Measurements from ENCODE around the gene TLN1. TPM values are rescaled to one million over a fixed set of nuclear protein-coding genes. Genes with fewer than 3 reads are reported as not detected.

TLN1 gene
- total RNA-seq, 2 donors from 2014 or later, result 117 to 123 TPM

DNA sequence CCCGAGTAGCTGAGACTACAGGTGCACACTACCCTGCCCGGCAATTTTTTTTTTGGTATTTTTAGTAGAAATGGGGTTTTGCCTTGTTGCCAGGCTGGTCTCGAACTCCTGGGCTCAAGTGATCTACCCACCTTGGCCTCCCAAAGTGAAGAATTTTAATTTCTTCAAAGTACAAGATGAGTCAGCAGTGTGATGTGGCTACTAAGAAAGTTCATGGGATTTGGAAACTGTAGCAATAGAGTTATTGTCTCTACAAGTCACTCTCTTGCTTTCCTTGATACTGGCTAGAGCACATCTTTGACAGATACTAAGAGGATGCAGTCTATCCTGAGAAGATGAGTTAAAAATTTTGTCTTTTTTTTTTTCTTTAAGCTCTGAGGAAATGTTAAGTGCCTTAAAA lies 2.1 kb upstream of the TLN1 start:
- Histone ChIP-seq H3K4me1 (ENCODE audit: control insufficient read depth, insufficient read depth, low read length) (peaks cover 6% of the 10 kb centered on the region), H3K4me3 (ENCODE audit: low read length) (no peak overlapping the region), H3K27ac (ENCODE audit: low read depth, low read length) (no peak overlapping the region), H3K9me3 (ENCODE audit: control insufficient read depth, low read length) (no peaks in the 10 kb centered on the region), H3K36me3 (ENCODE audit: control insufficient read depth, insufficient read depth, low read length) (peaks cover 51% of the 10 kb centered on the region), H3K9ac (ENCODE audit: extremely low read depth, low read length, poor library complexity, severe bottlenecking) (no peak overlapping the region), H3K27me3 (ENCODE audit: control insufficient read depth, insufficient read depth, low read length, poor library complexity, severe bottlenecking) (no peaks in the 10 kb centered on the region)
- Mint-ChIP-seq H3K9me3 (no peaks in the 10 kb centered on the region), H3K36me3 (ENCODE audit: low read depth) (peaks cover 36% of the 10 kb centered on the region), H3K27ac (no peak overlapping the region), H3K27me3 (ENCODE audit: insufficient read depth) (no peaks in the 10 kb centered on the region), H3K4me3 (no peak overlapping the region), H3K4me1 (peaks cover 14% of the 10 kb centered on the region)
- TF ChIP-seq, protein P1, sequence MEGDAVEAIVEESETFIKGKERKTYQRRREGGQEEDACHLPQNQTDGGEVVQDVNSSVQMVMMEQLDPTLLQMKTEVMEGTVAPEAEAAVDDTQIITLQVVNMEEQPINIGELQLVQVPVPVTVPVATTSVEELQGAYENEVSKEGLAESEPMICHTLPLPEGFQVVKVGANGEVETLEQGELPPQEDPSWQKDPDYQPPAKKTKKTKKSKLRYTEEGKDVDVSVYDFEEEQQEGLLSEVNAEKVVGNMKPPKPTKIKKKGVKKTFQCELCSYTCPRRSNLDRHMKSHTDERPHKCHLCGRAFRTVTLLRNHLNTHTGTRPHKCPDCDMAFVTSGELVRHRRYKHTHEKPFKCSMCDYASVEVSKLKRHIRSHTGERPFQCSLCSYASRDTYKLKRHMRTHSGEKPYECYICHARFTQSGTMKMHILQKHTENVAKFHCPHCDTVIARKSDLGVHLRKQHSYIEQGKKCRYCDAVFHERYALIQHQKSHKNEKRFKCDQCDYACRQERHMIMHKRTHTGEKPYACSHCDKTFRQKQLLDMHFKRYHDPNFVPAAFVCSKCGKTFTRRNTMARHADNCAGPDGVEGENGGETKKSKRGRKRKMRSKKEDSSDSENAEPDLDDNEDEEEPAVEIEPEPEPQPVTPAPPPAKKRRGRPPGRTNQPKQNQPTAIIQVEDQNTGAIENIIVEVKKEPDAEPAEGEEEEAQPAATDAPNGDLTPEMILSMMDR (conservative IDR thresholded peaks at IDR 0.05), result no peak
- 80 to 91% methylated on average over 1 to 3 of the region's 3 CpGs for WGBS, 2 experiments (ENCODE audit: insufficient coverage in 1 of 2, insufficient read length in 1 of 2)
- no peak for DNase-seq

DNA sequence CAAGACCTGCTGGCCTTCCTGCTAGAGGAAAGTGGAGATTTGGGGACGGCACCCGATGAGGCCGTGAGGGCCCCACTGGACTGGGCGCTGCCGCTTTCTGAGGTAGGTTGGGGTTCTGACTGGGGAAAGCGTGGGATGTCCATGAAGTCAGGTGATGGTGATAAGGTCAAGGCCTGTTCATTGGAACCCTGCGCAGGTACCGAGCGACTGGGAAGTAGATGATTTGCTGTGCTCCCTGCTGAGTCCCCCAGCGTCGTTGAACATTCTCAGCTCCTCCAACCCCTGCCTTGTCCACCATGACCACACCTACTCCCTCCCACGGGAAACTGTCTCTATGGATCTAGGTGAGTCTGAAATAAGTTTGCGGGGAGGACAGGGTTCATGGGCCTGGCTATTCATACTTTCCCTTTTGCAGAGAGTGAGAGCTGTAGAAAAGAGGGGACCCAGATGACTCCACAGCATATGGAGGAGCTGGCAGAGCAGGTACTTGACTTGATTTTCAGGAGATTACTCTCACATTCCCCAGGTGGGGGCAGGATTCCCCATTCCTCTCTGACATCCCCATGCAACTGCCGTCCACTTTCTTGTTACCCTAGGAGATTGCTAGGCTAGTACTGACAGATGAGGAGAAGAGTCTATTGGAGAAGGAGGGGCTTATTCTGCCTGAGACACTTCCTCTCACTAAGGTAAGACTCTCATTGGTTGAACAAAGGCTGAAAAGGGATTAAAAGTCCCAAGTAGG lies 976 bp upstream of the TLN1 start:
- peak overlapping the region; percentile 83 for H3K27ac ChIP-seq (ENCODE audit: low read depth, low read length)
- Mint-ChIP-seq H3K9me3 (no peaks in the 10 kb centered on the region), H3K4me1 (peaks cover 14% of the 10 kb centered on the region), H3K27me3 (ENCODE audit: insufficient read depth) (no peaks in the 10 kb centered on the region), H3K4me3 (no peak overlapping the region), H3K27ac (peak overlapping the region; percentile 97), H3K36me3 (ENCODE audit: low read depth) (peaks cover 25% of the 10 kb centered on the region)
- TF ChIP-seq, protein P1 (conservative IDR thresholded peaks at IDR 0.05), result no peak
- H3K4me3 ChIP-seq (ENCODE audit: low read length), result peak overlapping the region; percentile 97
- DNase-seq, result peak; percentile 88
- H3K4me1 ChIP-seq (ENCODE audit: control insufficient read depth, insufficient read depth, low read length), result peaks cover 8% of the 10 kb centered on the region
- peaks cover 40% of the 10 kb centered on the region for H3K36me3 ChIP-seq (ENCODE audit: control insufficient read depth, insufficient read depth, low read length)
- H3K27me3 ChIP-seq (ENCODE audit: control insufficient read depth, insufficient read depth, low read length, poor library complexity, severe bottlenecking), result no peaks in the 10 kb centered on the region
- WGBS, 2 experiments (ENCODE audit: insufficient coverage in 1 of 2, insufficient read length in 1 of 2), result 2 to 4% methylated on average over 5 to 14 of the region's 14 CpGs
- H3K9ac ChIP-seq (ENCODE audit: extremely low read depth, low read length, poor library complexity, severe bottlenecking), result peak overlapping the region; percentile 82
- H3K9me3 ChIP-seq (ENCODE audit: control insufficient read depth, low read length), result no peaks in the 10 kb centered on the region

DNA sequence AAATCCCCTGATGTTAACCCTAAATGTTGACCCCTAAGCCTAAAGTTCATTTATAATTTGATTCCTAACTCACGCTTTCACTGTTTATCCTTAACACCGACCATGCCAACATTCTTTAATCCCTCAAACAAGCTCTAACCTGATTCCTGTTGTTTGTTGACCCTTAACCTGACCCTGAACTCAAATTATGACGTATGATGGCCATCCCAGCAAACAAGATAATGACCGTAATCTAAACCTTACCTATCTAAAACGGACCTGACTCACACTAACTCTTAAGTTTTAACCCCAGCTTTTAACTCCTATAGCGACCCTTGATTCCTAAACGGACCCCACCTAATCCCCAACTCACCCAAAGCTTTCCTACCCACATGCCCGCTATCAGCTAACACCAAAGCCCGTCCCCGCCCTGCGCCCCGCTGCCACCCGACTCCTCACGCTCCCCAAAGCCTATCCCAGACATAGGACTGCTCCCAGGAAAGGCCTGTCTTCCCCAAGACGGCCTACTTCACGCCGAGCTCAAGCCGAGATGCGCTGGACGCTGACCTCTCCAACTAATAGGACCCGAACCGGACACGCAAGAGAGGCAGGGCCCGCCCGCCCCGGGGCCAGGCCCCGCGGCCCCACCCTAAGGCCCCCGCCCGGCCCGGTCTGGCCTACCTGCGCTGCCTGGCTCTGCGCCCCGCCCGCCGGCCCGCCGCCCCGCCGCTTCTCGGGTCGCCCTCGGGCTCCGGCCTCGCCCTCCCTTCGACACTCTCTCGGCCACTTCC lies 395 bp downstream of the TLN1 start:
- Mint-ChIP-seq H3K4me1 (peaks cover 20% of the 10 kb centered on the region), H3K9me3 (no peaks in the 10 kb centered on the region), H3K27me3 (ENCODE audit: insufficient read depth) (no peaks in the 10 kb centered on the region), H3K27ac (peak overlapping the region; percentile 97), H3K36me3 (ENCODE audit: low read depth) (peaks cover 14% of the 10 kb centered on the region), H3K4me3 (no peak overlapping the region)
- Histone ChIP-seq H3K4me1 (ENCODE audit: control insufficient read depth, insufficient read depth, low read length) (peaks cover 17% of the 10 kb centered on the region), H3K27ac (ENCODE audit: low read depth, low read length) (peak overlapping the region; percentile 83), H3K36me3 (ENCODE audit: control insufficient read depth, insufficient read depth, low read length) (peaks cover 26% of the 10 kb centered on the region), H3K4me3 (ENCODE audit: low read length) (peak overlapping the region; percentile 97), H3K9me3 (ENCODE audit: control insufficient read depth, low read length) (no peaks in the 10 kb centered on the region), H3K9ac (ENCODE audit: extremely low read depth, low read length, poor library complexity, severe bottlenecking) (peak overlapping the region; percentile 82), H3K27me3 (ENCODE audit: control insufficient read depth, insufficient read depth, low read length, poor library complexity, severe bottlenecking) (no peaks in the 10 kb centered on the region)
- 1 to 2% methylated on average over 14 to 47 of the region's 47 CpGs for WGBS, 2 experiments (ENCODE audit: insufficient coverage in 1 of 2, insufficient read length in 1 of 2)
- TF ChIP-seq, protein P1 (conservative IDR thresholded peaks at IDR 0.05), result no peak
- DNase-seq, result no peak
